Omental fat pad (tissue), 4 donors: ENCODE data around the gene NEU1. TPM values are rescaled to one million over a fixed set of nuclear protein-coding genes. Genes with fewer than 3 reads are reported as not detected.

Experiments used
- ATAC-seq: fragments of 150-250 bp; one replicate; pipeline ENCODE4 v1.9.1; 2016; ENCODE audit warnings: mild to moderate bottlenecking, moderate library complexity; ENCODE audit not compliant: low FRiP score
- DNase-seq: peaks from one replicate; pipeline ENCODE4 v3.0.0-alpha.2; 2019; ENCODE audit warnings: low spot score
- CTCF ChIP-seq, 3 donors: fragments of 450-650 bp; IDR thresholded peaks; one replicate each; pipeline ENCODE4 v1.5.1; 2016 to 2017; ENCODE audit warnings: antibody characterized with exemption in 3 of 3, mild to moderate bottlenecking in 3 of 3, moderate library complexity in 2 of 3
- total RNA-seq, 4 donors: library from RNA; depleted of rRNA; stranded (reverse); fragments of >200 nt; gene quantifications; one replicate each; pipeline ENCODE4 v1.1.0, GENCODE V29; 2016

NEU1 gene
- total RNA-seq, 4 donors from 2014 or later = 44.1 to 63.8 (median 55.2) TPM

GRCh38 chr6:31836474-31837368 lies 25.9 kb downstream of the NEU1 start:
- DNase-seq (no peak), ATAC-seq (no peak)
- no peak for TF ChIP-seq CTCF (IDR thresholded peaks at IDR 0.05)

GRCh38 chr6:31836047-31836473 lies 26.6 kb downstream of the NEU1 start:
- DNase-seq = no peak
- no peak for TF ChIP-seq CTCF (IDR thresholded peaks at IDR 0.05)
- no peak for ATAC-seq

- TF ChIP-seq CTCF (IDR thresholded peaks at IDR 0.05) = no peak
- no peak for DNase-seq
- ATAC-seq = peak; percentile 59
These were observed 28.0 kb downstream of the NEU1 start for GRCh38 chr6:31834367-31835250.

- ATAC-seq (no peak), DNase-seq (no peak)
- TF ChIP-seq CTCF (IDR thresholded peaks at IDR 0.05) = no peak
These were observed 31.0 kb downstream of the NEU1 start for GRCh38 chr6:31831350-31832215.

GRCh38 chr6:31830886-31831335 lies 31.7 kb downstream of the NEU1 start:
- DNase-seq (no peak), ATAC-seq (no peak)
- no peak for TF ChIP-seq CTCF (IDR thresholded peaks at IDR 0.05)

GRCh38 chr6:31829633-31830283 lies 32.9 kb downstream of the NEU1 start:
- no peak for ATAC-seq
- DNase-seq = no peak

More at GRCh38 chr6:31829633-31830283, 32.9 kb downstream of the NEU1 start:
- no peak for TF ChIP-seq CTCF (IDR thresholded peaks at IDR 0.05)
